ENCODE data around the gene MOB3A.

DNA sequence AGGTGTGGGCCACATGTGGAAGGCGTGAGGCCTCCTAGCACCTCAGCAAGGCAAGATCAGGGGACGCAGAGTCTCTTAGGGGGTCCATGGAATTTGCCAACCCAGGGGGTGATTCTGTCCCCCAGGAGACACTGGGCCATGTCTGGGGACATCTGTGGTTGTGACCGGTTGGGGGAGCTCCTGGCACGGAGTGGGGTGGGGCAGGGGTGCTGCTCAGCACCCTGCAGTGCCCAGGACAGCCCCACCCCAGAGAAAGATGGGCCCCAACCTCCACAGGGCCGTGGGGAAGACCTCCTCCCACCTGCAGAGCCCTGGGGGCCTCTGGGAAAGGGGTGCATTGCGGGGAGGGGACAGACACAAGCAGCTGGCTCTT lies 49.1 kb downstream of the MOB3A start:
- no peak for TF ChIP-seq ZNF274 (IDR thresholded peaks at IDR 0.05; ENCODE audit: low read depth, low read length)
- no peak for TF ChIP-seq YY1 (IDR thresholded peaks at IDR 0.05; ENCODE audit: insufficient read depth, insufficient read length)
- TF ChIP-seq SUZ12 (IDR thresholded peaks at IDR 0.05; ENCODE audit: extremely low read depth, insufficient read depth, insufficient read length), result no peak
